Ishikawa (cell line): ENCODE measurements around the gene MTERF4.

Experiments used
- FOXM1 ChIP-seq: IDR thresholded peaks from 2 replicates; pipeline ENCODE4 v1.6.1; 2012; ENCODE audit warnings: low read depth, borderline replicate concordance
- NFIC ChIP-seq: IDR thresholded peaks from 2 replicates; pipeline ENCODE4 v1.6.1; 2012
- YY1 ChIP-seq: IDR thresholded peaks from 2 replicates; pipeline ENCODE4 v1.6.1; 2012; ENCODE audit warnings: low read depth

- TF ChIP-seq YY1 (no peak), FOXM1 (no peak), NFIC (no peak)
These were observed 44.2 kb upstream of the MTERF4 start for GRCh38 chr2:241146286-241146685.
